Loucy (cell line): ENCODE measurements around the gene CTU2.

Experiments used
- H2AFZ ChIP-seq: fragments of 200-600 bp; sonication (generic); 2 replicates; pipeline ENCODE4 v1.6.0; 2016; ENCODE audit warnings: antibody characterized with exemption, mild to moderate bottlenecking, low read length, moderate library complexity
- H3F3A ChIP-seq: fragments of 200-600 bp; 2 replicates; pipeline ENCODE4 v1.6.0; 2016; ENCODE audit warnings: antibody characterized with exemption, low read depth, mild to moderate bottlenecking
- H3K27me3 ChIP-seq: fragments of 200-600 bp; sonication (generic); 2 replicates; pipeline ENCODE4 v1.6.1; 2014; ENCODE audit warnings: low read length, mild to moderate bottlenecking; ENCODE audit not compliant: insufficient read depth, poor library complexity, severe bottlenecking
- H3K36me3 ChIP-seq: fragments of 200-600 bp; sonication (generic); 2 replicates; pipeline ENCODE4 v1.6.1; 2016; ENCODE audit warnings: low read length; ENCODE audit not compliant: insufficient read depth
- H3K4me1 ChIP-seq: fragments of 200-600 bp; sonication (generic); 2 replicates; pipeline ENCODE4 v1.5.1; 2014; ENCODE audit warnings: low read length, mild to moderate bottlenecking; ENCODE audit not compliant: insufficient read depth, poor library complexity, severe bottlenecking
- H3K4me2 ChIP-seq: fragments of 200-600 bp; sonication (generic); 2 replicates; pipeline ENCODE4 v1.6.0; 2014; ENCODE audit warnings: antibody characterized with exemption, low read length, low read depth, mild to moderate bottlenecking; ENCODE audit not compliant: poor library complexity, severe bottlenecking
- H3K4me3 ChIP-seq: fragments of 200-600 bp; sonication (generic); 2 replicates; pipeline ENCODE4 v1.5.1; 2014; ENCODE audit warnings: low read length, mild to moderate bottlenecking, mixed read lengths; ENCODE audit not compliant: poor library complexity, severe bottlenecking
- H3K79me2 ChIP-seq: fragments of 200-600 bp; sonication (generic); 2 replicates; pipeline ENCODE4 v1.6.1; 2014; ENCODE audit warnings: low read length; ENCODE audit not compliant: insufficient read depth
- H3K9ac ChIP-seq: fragments of 200-600 bp; sonication (generic); 2 replicates; pipeline ENCODE4 v1.6.0; 2014; ENCODE audit warnings: mild to moderate bottlenecking, low read depth, low read length, moderate library complexity; ENCODE audit not compliant: poor library complexity, severe bottlenecking
- H3K9me2 ChIP-seq: fragments of 200-600 bp; sonication (generic); replicated peaks from 2 replicates; pipeline ENCODE4 v1.6.1; 2016; ENCODE audit warnings: low read depth, low read length, mixed read lengths
- H3K9me3 ChIP-seq: fragments of 200-600 bp; sonication (generic); 2 replicates; pipeline ENCODE4 v1.6.1; 2014; ENCODE audit warnings: mild to moderate bottlenecking, antibody characterized with exemption, low read length, low read depth; ENCODE audit not compliant: insufficient read depth
- H4K20me1 ChIP-seq: fragments of 200-600 bp; sonication (generic); 2 replicates; pipeline ENCODE4 v1.6.0; 2014; ENCODE audit warnings: antibody characterized with exemption, low read length, mild to moderate bottlenecking; ENCODE audit not compliant: insufficient read depth, poor library complexity, severe bottlenecking
- CTCF ChIP-seq: fragments of 200-600 bp; sonication (generic); conservative IDR thresholded peaks from 2 replicates; pipeline ENCODE4 v1.5.1; 2014; ENCODE audit warnings: mild to moderate bottlenecking, antibody characterized with exemption, low read length
- EZH2phosphoT487 ChIP-seq: fragments of 200-600 bp; IDR thresholded peaks from 2 replicates; pipeline ENCODE4 v1.6.1; 2018; ENCODE audit warnings: antibody characterized with exemption, mild to moderate bottlenecking, moderate library complexity, borderline replicate concordance

Gene CTU2

GRCh38 chr16:88701581-88702370 lies 4.5 kb upstream of the CTU2 start:
- peaks cover 46% of the 10 kb centered on the region for H3K79me2 ChIP-seq
- H3K9ac ChIP-seq, result peak overlapping the region; percentile 92
- H3K4me2 ChIP-seq, result peak overlapping the region; percentile 97
- no peaks in the 10 kb centered on the region for H3K9me3 ChIP-seq
- H3K9me2 ChIP-seq, result no peaks in the 10 kb centered on the region
- no peaks in the 10 kb centered on the region for H3K27me3 ChIP-seq
- peaks cover 4% of the 10 kb centered on the region for H4K20me1 ChIP-seq
- H3K4me3 ChIP-seq, result peak overlapping the region; percentile 76
- H2AFZ ChIP-seq, result no peak overlapping the region
- H3F3A ChIP-seq, result no peaks in the 10 kb centered on the region
- peaks cover 34% of the 10 kb centered on the region for H3K4me1 ChIP-seq
- TF ChIP-seq EZH2phosphoT487, result no peak
- TF ChIP-seq CTCF, result no peak
- H3K36me3 ChIP-seq, result no peaks in the 10 kb centered on the region

GRCh38 chr16:88702371-88703210 lies 3.7 kb upstream of the CTU2 start:
- no peaks in the 10 kb centered on the region for H3F3A ChIP-seq
- no peaks in the 10 kb centered on the region for H3K9me3 ChIP-seq
- no peaks in the 10 kb centered on the region for H3K36me3 ChIP-seq
- no peaks in the 10 kb centered on the region for H3K9me2 ChIP-seq
- H3K4me2 ChIP-seq, result peak overlapping the region; percentile 97
- H4K20me1 ChIP-seq, result peaks cover 4% of the 10 kb centered on the region
- H3K79me2 ChIP-seq, result peaks cover 46% of the 10 kb centered on the region
- no peaks in the 10 kb centered on the region for H3K27me3 ChIP-seq
- H3K4me3 ChIP-seq, result peak overlapping the region; percentile 76
- peak overlapping the region; percentile 92 for H3K9ac ChIP-seq
- no peak for TF ChIP-seq CTCF
- peaks cover 34% of the 10 kb centered on the region for H3K4me1 ChIP-seq
- H2AFZ ChIP-seq, result no peak overlapping the region

GRCh38 chr16:88703486-88704309 lies 2.6 kb upstream of the CTU2 start:
- peaks cover 4% of the 10 kb centered on the region for H4K20me1 ChIP-seq
- no peaks in the 10 kb centered on the region for H3K27me3 ChIP-seq
- no peaks in the 10 kb centered on the region for H3K9me3 ChIP-seq
- no peaks in the 10 kb centered on the region for H3F3A ChIP-seq
- H3K36me3 ChIP-seq, result no peaks in the 10 kb centered on the region
- H3K9ac ChIP-seq, result peak overlapping the region; percentile 92
- H3K4me1 ChIP-seq, result peaks cover 34% of the 10 kb centered on the region
- H3K4me2 ChIP-seq, result peak overlapping the region; percentile 97
- peak overlapping the region; percentile 76 for H3K4me3 ChIP-seq
- TF ChIP-seq CTCF (no peak), EZH2phosphoT487 (no peak)
- H3K79me2 ChIP-seq, result peaks cover 46% of the 10 kb centered on the region
- no peak overlapping the region for H2AFZ ChIP-seq
- no peaks in the 10 kb centered on the region for H3K9me2 ChIP-seq
